Measurements from ENCODE around the gene SEC14L5. TPM values are rescaled to one million over a fixed set of nuclear protein-coding genes. Genes with fewer than 3 reads are reported as not detected.
A peak's percentile ranks its signal among the peaks of the same experiment; 100 is the strongest.

The SEC14L5 gene
- polyA plus RNA-seq, 3 donors, result 0.03 TPM; not detected in 2

DNA sequence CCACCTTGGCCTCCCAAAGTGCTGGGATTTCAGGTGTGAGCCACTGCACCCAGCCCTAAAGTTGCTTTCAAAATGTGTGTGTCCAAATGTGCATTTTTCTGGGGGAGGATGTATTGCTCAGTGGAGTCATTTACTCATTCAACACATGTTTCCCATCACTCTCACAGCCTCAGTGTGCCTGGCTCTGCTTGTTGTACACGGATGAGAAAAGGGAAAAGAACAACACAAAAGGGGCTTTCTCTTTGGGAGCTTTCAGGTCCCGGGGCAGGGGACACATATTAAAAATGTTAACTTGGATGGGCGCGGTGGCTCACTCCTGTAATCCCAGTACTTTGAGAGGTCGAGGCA lies 19.5 kb upstream of the SEC14L5 start:
- Histone ChIP-seq H3K27ac (ENCODE audit: low read depth in 1 of 2, low read length in 2 of 2) (no peak overlapping the region), H3K9me3 (replicated peaks in 1 of 2; ENCODE audit: control insufficient read depth in 1 of 2, insufficient read depth in 1 of 2, low read length in 2 of 2) (peaks cover 0 to 12% of the 10 kb centered on the region in 2 donors), H3K4me3 (replicated peaks in 1 of 3; ENCODE audit: low read depth in 2 of 3, low read length in 3 of 3) (no peak overlapping the region), H3K36me3 (replicated peaks in 1 of 2; ENCODE audit: control insufficient read depth in 1 of 2, insufficient read depth in 2 of 2, low read length in 2 of 2) (no peaks in the 10 kb centered on the region), H3K4me1 (ENCODE audit: control insufficient read depth in 1 of 2, insufficient read depth in 2 of 2, low read length in 2 of 2) (peaks cover 9 to 10% of the 10 kb centered on the region in 2 donors), H3K79me2 (ENCODE audit: insufficient read depth, low read length) (no peaks in the 10 kb centered on the region), H4K20me1 (ENCODE audit: insufficient read depth, low read length) (no peaks in the 10 kb centered on the region), H2AFZ (ENCODE audit: insufficient read depth, low read depth, low read length, poor library complexity, severe bottlenecking) (no peak overlapping the region), H3K27me3 (ENCODE audit: control insufficient read depth in 2 of 2, insufficient read depth in 2 of 2, low read length in 2 of 2) (peaks cover 20 to 40% of the 10 kb centered on the region in 2 donors), H3K4me2 (replicated peaks; ENCODE audit: extremely low read depth, low read length, poor library complexity, severe bottlenecking) (no peak overlapping the region), H3K9ac (ENCODE audit: insufficient read depth, low read length, poor library complexity, severe bottlenecking) (no peak overlapping the region)
- Mint-ChIP-seq H3K9me3 (peaks cover 0 to 22% (median 5%) of the 10 kb centered on the region in 7 donors), H3K36me3 (no peaks in the 10 kb centered on the region), H3K27ac (no peak overlapping the region), H3K4me1 (peaks cover 9% of the 10 kb centered on the region), H3K4me3 (peak overlapping the region in 1 of 2 donors; percentile 42), H3K27me3 (ENCODE audit: low read depth in 3 of 3) (peaks cover 43 to 58% (median 48%) of the 10 kb centered on the region in 3 donors)
- WGBS (ENCODE audit: insufficient coverage), result 97% methylated on average over 5 of the region's 5 CpGs
- TF ChIP-seq, protein P1, sequence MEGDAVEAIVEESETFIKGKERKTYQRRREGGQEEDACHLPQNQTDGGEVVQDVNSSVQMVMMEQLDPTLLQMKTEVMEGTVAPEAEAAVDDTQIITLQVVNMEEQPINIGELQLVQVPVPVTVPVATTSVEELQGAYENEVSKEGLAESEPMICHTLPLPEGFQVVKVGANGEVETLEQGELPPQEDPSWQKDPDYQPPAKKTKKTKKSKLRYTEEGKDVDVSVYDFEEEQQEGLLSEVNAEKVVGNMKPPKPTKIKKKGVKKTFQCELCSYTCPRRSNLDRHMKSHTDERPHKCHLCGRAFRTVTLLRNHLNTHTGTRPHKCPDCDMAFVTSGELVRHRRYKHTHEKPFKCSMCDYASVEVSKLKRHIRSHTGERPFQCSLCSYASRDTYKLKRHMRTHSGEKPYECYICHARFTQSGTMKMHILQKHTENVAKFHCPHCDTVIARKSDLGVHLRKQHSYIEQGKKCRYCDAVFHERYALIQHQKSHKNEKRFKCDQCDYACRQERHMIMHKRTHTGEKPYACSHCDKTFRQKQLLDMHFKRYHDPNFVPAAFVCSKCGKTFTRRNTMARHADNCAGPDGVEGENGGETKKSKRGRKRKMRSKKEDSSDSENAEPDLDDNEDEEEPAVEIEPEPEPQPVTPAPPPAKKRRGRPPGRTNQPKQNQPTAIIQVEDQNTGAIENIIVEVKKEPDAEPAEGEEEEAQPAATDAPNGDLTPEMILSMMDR (IDR thresholded peaks at IDR 0.05), result no peak
- intact Hi-C loops (cut with micrococcal nuclease), result no loop called here
- DNase-seq, result no peak

DNA sequence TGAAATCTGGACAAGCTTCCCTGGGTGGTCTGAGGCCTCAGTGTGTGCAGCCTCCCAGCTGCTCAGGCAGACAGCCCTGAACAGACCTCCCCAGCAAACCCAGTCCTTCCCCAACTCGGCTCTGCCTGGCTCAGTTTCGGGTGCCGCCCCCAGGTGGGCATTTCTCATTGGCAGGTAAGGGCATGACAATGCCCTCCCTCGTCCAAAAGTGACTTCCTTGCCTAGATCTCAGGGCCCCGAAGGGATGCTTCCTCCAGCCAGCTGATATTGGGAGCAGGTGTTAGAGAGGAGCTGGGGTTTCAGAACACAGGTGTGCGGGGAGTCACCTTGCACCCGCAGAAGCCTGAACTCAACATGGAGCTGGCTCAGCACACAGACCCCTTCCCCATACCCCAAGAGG lies 17.4 kb upstream of the SEC14L5 start:
- Mint-ChIP-seq H3K36me3 (no peaks in the 10 kb centered on the region), H3K9me3 (peaks cover 0 to 18% (median 5%) of the 10 kb centered on the region in 7 donors), H3K4me3 (no peak overlapping the region), H3K27ac (no peak overlapping the region), H3K4me1 (peaks cover 18% of the 10 kb centered on the region), H3K27me3 (ENCODE audit: low read depth in 3 of 3) (peaks cover 34 to 51% (median 39%) of the 10 kb centered on the region in 3 donors)
- Histone ChIP-seq H3K27ac (ENCODE audit: low read depth in 1 of 2, low read length in 2 of 2) (no peak overlapping the region), H3K36me3 (replicated peaks in 1 of 2; ENCODE audit: control insufficient read depth in 1 of 2, insufficient read depth in 2 of 2, low read length in 2 of 2) (no peaks in the 10 kb centered on the region), H3K4me3 (replicated peaks in 1 of 3; ENCODE audit: low read depth in 2 of 3, low read length in 3 of 3) (no peak overlapping the region), H4K20me1 (ENCODE audit: insufficient read depth, low read length) (no peaks in the 10 kb centered on the region), H3K4me2 (replicated peaks; ENCODE audit: extremely low read depth, low read length, poor library complexity, severe bottlenecking) (no peak overlapping the region), H2AFZ (ENCODE audit: insufficient read depth, low read depth, low read length, poor library complexity, severe bottlenecking) (no peak overlapping the region), H3K9ac (ENCODE audit: insufficient read depth, low read length, poor library complexity, severe bottlenecking) (no peak overlapping the region), H3K79me2 (ENCODE audit: insufficient read depth, low read length) (no peaks in the 10 kb centered on the region), H3K4me1 (ENCODE audit: control insufficient read depth in 1 of 2, insufficient read depth in 2 of 2, low read length in 2 of 2) (peaks cover 14 to 20% of the 10 kb centered on the region in 2 donors), H3K27me3 (ENCODE audit: control insufficient read depth in 2 of 2, insufficient read depth in 2 of 2, low read length in 2 of 2) (peaks cover 18 to 27% of the 10 kb centered on the region in 2 donors), H3K9me3 (replicated peaks in 1 of 2; ENCODE audit: control insufficient read depth in 1 of 2, insufficient read depth in 1 of 2, low read length in 2 of 2) (peaks cover 0 to 12% of the 10 kb centered on the region in 2 donors)
- intact Hi-C loops (cut with micrococcal nuclease), result no loop called here
- no peak for DNase-seq
- TF ChIP-seq, protein P1 (IDR thresholded peaks at IDR 0.05), result no peak
- WGBS (ENCODE audit: insufficient coverage), result 63% methylated on average over 5 of the region's 7 CpGs

All from CD14-positive monocyte (primary cell).